ENCODE data around the gene GCNT1. TPM values are rescaled to one million over a fixed set of nuclear protein-coding genes. Genes with fewer than 3 reads are reported as not detected.
"Not testable (repeated sequence)": the region's sequence is repeated elsewhere in the genome, so short reads cannot be mapped to it uniquely, and the experiment has no call there.

Gene GCNT1
- total RNA-seq, 1 experiment from 2014 or later = 17.2 TPM

GRCh38 chr9:76478226-76478625 is 19.2 kb downstream of the GCNT1 start:
- DNase-seq (ENCODE audit: low spot score) = no peak
- Mint-ChIP-seq H3K27me3 (ENCODE audit: low read depth) (no peaks in the 10 kb centered on the region), H3K9me3 (peaks cover 34% of the 10 kb centered on the region), H3K36me3 (peaks cover 38% of the 10 kb centered on the region), H3K27ac (no peak overlapping the region), H3K4me3 (no peak overlapping the region), H3K4me1 (peaks cover 19% of the 10 kb centered on the region)
- no peak for ATAC-seq
- ChIA-PET POLR2A (no interaction called here), CTCF (no interaction called here)
- TF ChIP-seq SOX15 (CRISPR knock-in tag; IDR thresholded peaks at IDR 0.05) = no peak
- TF ChIP-seq NFATC4 (CRISPR knock-in tag; IDR thresholded peaks at IDR 0.05) = no peak
- no peak for TF ChIP-seq ATF3 (CRISPR knock-in tag; conservative IDR thresholded peaks at IDR 0.05)
- TF ChIP-seq ZNF423 (CRISPR knock-in tag; IDR thresholded peaks at IDR 0.05) = no peak
- TF ChIP-seq SP1 (CRISPR knock-in tag; conservative IDR thresholded peaks at IDR 0.05) = no peak
- no peak for TF ChIP-seq NR3C1 (CRISPR knock-in tag; conservative IDR thresholded peaks at IDR 0.05; ENCODE audit: low read depth)
- TF ChIP-seq RORB (CRISPR knock-in tag; IDR thresholded peaks at IDR 0.05) = no peak
- no peak for TF ChIP-seq ATF6 (CRISPR knock-in tag; IDR thresholded peaks at IDR 0.05)
- TF ChIP-seq NFYB (CRISPR knock-in tag; conservative IDR thresholded peaks at IDR 0.05; ENCODE audit: low read depth) = no peak
- no peak for TF ChIP-seq IRF2 (CRISPR knock-in tag; IDR thresholded peaks at IDR 0.05; ENCODE audit: borderline replicate concordance, low read depth)
- TF ChIP-seq NR1H2 (CRISPR knock-in tag; IDR thresholded peaks at IDR 0.05) = no peak

GRCh38 chr9:76479337-76479736 is 20.4 kb downstream of the GCNT1 start:
- ATAC-seq, CTCF ChIA-PET: not testable (repeated sequence)

GRCh38 chr9:76486151-76486550 is 27.2 kb downstream of the GCNT1 start:
- ATAC-seq = no peak
- TF ChIP-seq JUN (CRISPR knock-in tag; IDR thresholded peaks at IDR 0.05) (no peak), SOX15 (CRISPR knock-in tag; IDR thresholded peaks at IDR 0.05) (no peak), CBFB (CRISPR knock-in tag; IDR thresholded peaks at IDR 0.05; ENCODE audit: low read depth) (no peak), ELF4 (CRISPR knock-in tag; IDR thresholded peaks at IDR 0.05; ENCODE audit: low read depth) (no peak), JAZF1 (CRISPR knock-in tag; IDR thresholded peaks at IDR 0.05) (no peak), ARID4B (CRISPR knock-in tag; IDR thresholded peaks at IDR 0.05; ENCODE audit: borderline replicate concordance) (no peak), SMAD3 (CRISPR knock-in tag; IDR thresholded peaks at IDR 0.05; ENCODE audit: borderline replicate concordance) (no peak), SMAD4 (CRISPR knock-in tag; IDR thresholded peaks at IDR 0.05) (no peak), ATF6 (CRISPR knock-in tag; IDR thresholded peaks at IDR 0.05) (no peak)
- TF ChIP-seq, protein P1, sequence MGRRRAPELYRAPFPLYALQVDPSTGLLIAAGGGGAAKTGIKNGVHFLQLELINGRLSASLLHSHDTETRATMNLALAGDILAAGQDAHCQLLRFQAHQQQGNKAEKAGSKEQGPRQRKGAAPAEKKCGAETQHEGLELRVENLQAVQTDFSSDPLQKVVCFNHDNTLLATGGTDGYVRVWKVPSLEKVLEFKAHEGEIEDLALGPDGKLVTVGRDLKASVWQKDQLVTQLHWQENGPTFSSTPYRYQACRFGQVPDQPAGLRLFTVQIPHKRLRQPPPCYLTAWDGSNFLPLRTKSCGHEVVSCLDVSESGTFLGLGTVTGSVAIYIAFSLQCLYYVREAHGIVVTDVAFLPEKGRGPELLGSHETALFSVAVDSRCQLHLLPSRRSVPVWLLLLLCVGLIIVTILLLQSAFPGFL (CRISPR knock-in tag; IDR thresholded peaks at IDR 0.05; ENCODE audit: borderline replicate concordance) = no peak
- TF ChIP-seq, protein P2, sequence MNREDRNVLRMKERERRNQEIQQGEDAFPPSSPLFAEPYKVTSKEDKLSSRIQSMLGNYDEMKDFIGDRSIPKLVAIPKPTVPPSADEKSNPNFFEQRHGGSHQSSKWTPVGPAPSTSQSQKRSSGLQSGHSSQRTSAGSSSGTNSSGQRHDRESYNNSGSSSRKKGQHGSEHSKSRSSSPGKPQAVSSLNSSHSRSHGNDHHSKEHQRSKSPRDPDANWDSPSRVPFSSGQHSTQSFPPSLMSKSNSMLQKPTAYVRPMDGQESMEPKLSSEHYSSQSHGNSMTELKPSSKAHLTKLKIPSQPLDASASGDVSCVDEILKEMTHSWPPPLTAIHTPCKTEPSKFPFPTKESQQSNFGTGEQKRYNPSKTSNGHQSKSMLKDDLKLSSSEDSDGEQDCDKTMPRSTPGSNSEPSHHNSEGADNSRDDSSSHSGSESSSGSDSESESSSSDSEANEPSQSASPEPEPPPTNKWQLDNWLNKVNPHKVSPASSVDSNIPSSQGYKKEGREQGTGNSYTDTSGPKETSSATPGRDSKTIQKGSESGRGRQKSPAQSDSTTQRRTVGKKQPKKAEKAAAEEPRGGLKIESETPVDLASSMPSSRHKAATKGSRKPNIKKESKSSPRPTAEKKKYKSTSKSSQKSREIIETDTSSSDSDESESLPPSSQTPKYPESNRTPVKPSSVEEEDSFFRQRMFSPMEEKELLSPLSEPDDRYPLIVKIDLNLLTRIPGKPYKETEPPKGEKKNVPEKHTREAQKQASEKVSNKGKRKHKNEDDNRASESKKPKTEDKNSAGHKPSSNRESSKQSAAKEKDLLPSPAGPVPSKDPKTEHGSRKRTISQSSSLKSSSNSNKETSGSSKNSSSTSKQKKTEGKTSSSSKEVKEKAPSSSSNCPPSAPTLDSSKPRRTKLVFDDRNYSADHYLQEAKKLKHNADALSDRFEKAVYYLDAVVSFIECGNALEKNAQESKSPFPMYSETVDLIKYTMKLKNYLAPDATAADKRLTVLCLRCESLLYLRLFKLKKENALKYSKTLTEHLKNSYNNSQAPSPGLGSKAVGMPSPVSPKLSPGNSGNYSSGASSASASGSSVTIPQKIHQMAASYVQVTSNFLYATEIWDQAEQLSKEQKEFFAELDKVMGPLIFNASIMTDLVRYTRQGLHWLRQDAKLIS (CRISPR knock-in tag; IDR thresholded peaks at IDR 0.05; ENCODE audit: borderline replicate concordance) = no peak

More at GRCh38 chr9:76479337-76479736, 20.4 kb downstream of the GCNT1 start:
- H3K4me1 Mint-ChIP-seq = peaks cover 12% of the 10 kb centered on the region
- H3K27ac Mint-ChIP-seq; DNase-seq (ENCODE audit: low spot score); H3K27me3 Mint-ChIP-seq (ENCODE audit: low read depth); POLR2A ChIA-PET; H3K4me3 Mint-ChIP-seq: not testable (repeated sequence)
- peaks cover 34% of the 10 kb centered on the region for H3K9me3 Mint-ChIP-seq
- H3K36me3 Mint-ChIP-seq = peaks cover 38% of the 10 kb centered on the region

More at GRCh38 chr9:76486151-76486550, 27.2 kb downstream of the GCNT1 start:
- H3K36me3 Mint-ChIP-seq = peaks cover 29% of the 10 kb centered on the region
- ChIA-PET POLR2A (no interaction called here), CTCF (no interaction called here)
- H3K4me3 Mint-ChIP-seq = no peak overlapping the region
- H3K27ac Mint-ChIP-seq = no peak overlapping the region
- no peak for DNase-seq (ENCODE audit: low spot score)
- H3K9me3 Mint-ChIP-seq = peaks cover 25% of the 10 kb centered on the region
- H3K4me1 Mint-ChIP-seq = peaks cover 7% of the 10 kb centered on the region
- H3K27me3 Mint-ChIP-seq (ENCODE audit: low read depth) = no peaks in the 10 kb centered on the region

Data from WTC11 (cell line).